GM12891 (cell line): Measurements from ENCODE around the gene CRTC1.

Source experiments
- POLR2A ChIP-seq: IDR thresholded peaks from 2 replicates; pipeline ENCODE4 v1.6.1; 2011; ENCODE audit warnings: low read depth, low read length, control low read depth
- POLR2AphosphoS5 ChIP-seq: IDR thresholded peaks from 2 replicates; pipeline ENCODE4 v1.6.1; 2011; ENCODE audit warnings: low read depth, low read length, control low read depth

- TF ChIP-seq POLR2A (no peak), POLR2AphosphoS5 (no peak)
These were observed 48.1 kb downstream of the CRTC1 start for GRCh38 chr19:18731562-18732008.
